Mucosa of rectum (tissue), 2 donors: ENCODE data around the gene AGAP3.

Source experiments
- H3K27ac ChIP-seq, 2 donors: one replicate each; pipeline ENCODE4 v1.7.0; 2013; ENCODE audit warnings: inconsistent platforms in 2 of 2, low read depth in 2 of 2, low read length in 2 of 2
- H3K27me3 ChIP-seq, 2 donors: one replicate each; pipeline ENCODE4 v1.7.0; 2013; ENCODE audit warnings: low read length in 2 of 2; ENCODE audit not compliant: control insufficient read depth in 2 of 2, insufficient read depth in 2 of 2
- H3K36me3 ChIP-seq, 2 donors: one replicate each; pipeline ENCODE4 v1.7.0; 2013; ENCODE audit warnings: low read length in 2 of 2; ENCODE audit not compliant: control insufficient read depth in 2 of 2, insufficient read depth in 2 of 2
- H3K4me1 ChIP-seq, 2 donors: one replicate each; pipeline ENCODE4 v1.7.0; 2013; ENCODE audit warnings: low read length in 2 of 2, mild to moderate bottlenecking in 1 of 2; ENCODE audit not compliant: control insufficient read depth in 2 of 2, insufficient read depth in 2 of 2
- H3K4me3 ChIP-seq, 2 donors: one replicate each; pipeline ENCODE4 v1.7.0; 2013; ENCODE audit warnings: low read length in 2 of 2
- H3K9ac ChIP-seq, 2 donors: one replicate each; pipeline ENCODE4 v1.7.0; 2013; ENCODE audit warnings: low read length in 2 of 2, low read depth in 1 of 2, mild to moderate bottlenecking in 1 of 2
- H3K9me3 ChIP-seq, 2 donors: one replicate each; pipeline ENCODE4 v1.7.0; 2013; ENCODE audit warnings: low read length in 2 of 2; ENCODE audit not compliant: control insufficient read depth in 2 of 2
- donor health status: healthy.
- donor health status: Normal muscosa, but diverticular disease.

AGAP3 gene

GRCh38 chr7:151166629-151167196 is 80.4 kb downstream of the AGAP3 start:
- no peaks in the 10 kb centered on the region for H3K36me3 ChIP-seq
- no peak overlapping the region for H3K4me3 ChIP-seq
- H3K27ac ChIP-seq = no peak overlapping the region
- H3K9me3 ChIP-seq = no peaks in the 10 kb centered on the region
- no peak overlapping the region for H3K9ac ChIP-seq
- H3K27me3 ChIP-seq = peaks cover 51 to 54% of the 10 kb centered on the region in 2 donors
- peaks cover 3 to 14% of the 10 kb centered on the region in 2 donors for H3K4me1 ChIP-seq

GRCh38 chr7:151167197-151167961 is 81.1 kb downstream of the AGAP3 start, which contains the start of gene GBX1:
GBX1 (minus strand) TSS chr7:151167694; CDS start chr7:151167548, 146 bp downstream.
- Histone ChIP-seq H3K9me3 (no peaks in the 10 kb centered on the region), H3K27ac (no peak within 1 kb of the TSS), H3K27me3 (peaks cover 51 to 55% of the 10 kb centered on the region in 2 donors), H3K9ac (peak within 1 kb of the TSS in 1 of 2 donors; percentile 26), H3K36me3 (no peaks in the 10 kb centered on the region), H3K4me3 (peak within 1 kb of the TSS; percentile 13 to 48), H3K4me1 (peaks cover 3 to 14% of the 10 kb centered on the region in 2 donors)

- peaks cover 3 to 14% of the 10 kb centered on the region in 2 donors for H3K4me1 ChIP-seq
- peaks cover 49 to 60% of the 10 kb centered on the region in 2 donors for H3K27me3 ChIP-seq
Measured at GRCh38 chr7:151168003-151168786, 81.9 kb downstream of the AGAP3 start.

GRCh38 chr7:151168787-151169162 is 82.5 kb downstream of the AGAP3 start:
- no peak overlapping the region for H3K4me3 ChIP-seq
- H3K4me1 ChIP-seq = peaks cover 3 to 14% of the 10 kb centered on the region in 2 donors
- peaks cover 48 to 59% of the 10 kb centered on the region in 2 donors for H3K27me3 ChIP-seq
- H3K9ac ChIP-seq = no peak overlapping the region
- H3K36me3 ChIP-seq = no peaks in the 10 kb centered on the region
- no peak overlapping the region for H3K27ac ChIP-seq
- no peaks in the 10 kb centered on the region for H3K9me3 ChIP-seq

More at GRCh38 chr7:151168003-151168786, 81.9 kb downstream of the AGAP3 start:
- no peak overlapping the region for H3K27ac ChIP-seq
- H3K4me3 ChIP-seq = peak overlapping the region; percentile 13 to 48
- H3K9me3 ChIP-seq = no peaks in the 10 kb centered on the region
- H3K9ac ChIP-seq = peak overlapping the region in 1 of 2 donors; percentile 26
- no peaks in the 10 kb centered on the region for H3K36me3 ChIP-seq

- Histone ChIP-seq H3K36me3 (no peaks in the 10 kb centered on the region), H3K27ac (no peak overlapping the region), H3K9ac (no peak overlapping the region), H3K4me1 (peaks cover 0 to 9% of the 10 kb centered on the region in 2 donors), H3K4me3 (no peak overlapping the region), H3K9me3 (no peaks in the 10 kb centered on the region), H3K27me3 (peaks cover 23 to 42% of the 10 kb centered on the region in 2 donors)
Measured at GRCh38 chr7:151172273-151173141, 86.2 kb downstream of the AGAP3 start.

GRCh38 chr7:151173386-151174245 is 87.3 kb downstream of the AGAP3 start:
- Histone ChIP-seq H3K9ac (no peak overlapping the region), H3K36me3 (no peaks in the 10 kb centered on the region), H3K9me3 (no peaks in the 10 kb centered on the region), H3K4me3 (no peak overlapping the region), H3K27ac (no peak overlapping the region), H3K27me3 (peaks cover 20 to 35% of the 10 kb centered on the region in 2 donors), H3K4me1 (peaks cover 0 to under 1% of the 10 kb centered on the region in 2 donors)

GRCh38 chr7:151174246-151175046 is 88.2 kb downstream of the AGAP3 start:
- H3K9me3 ChIP-seq = no peaks in the 10 kb centered on the region
- H3K4me1 ChIP-seq = no peaks in the 10 kb centered on the region
- no peak overlapping the region for H3K9ac ChIP-seq
- peaks cover 19 to 27% of the 10 kb centered on the region in 2 donors for H3K27me3 ChIP-seq
- H3K27ac ChIP-seq = no peak overlapping the region
- no peaks in the 10 kb centered on the region for H3K36me3 ChIP-seq
- no peak overlapping the region for H3K4me3 ChIP-seq

- H3K36me3 ChIP-seq = no peaks in the 10 kb centered on the region
Measured at GRCh38 chr7:151175047-151175792, 88.9 kb downstream of the AGAP3 start.

More at GRCh38 chr7:151175047-151175792, 88.9 kb downstream of the AGAP3 start:
- Histone ChIP-seq H3K27me3 (peaks cover 12 to 19% of the 10 kb centered on the region in 2 donors), H3K9ac (no peak overlapping the region), H3K4me3 (no peak overlapping the region), H3K4me1 (no peaks in the 10 kb centered on the region), H3K27ac (no peak overlapping the region), H3K9me3 (no peaks in the 10 kb centered on the region)
